ENCODE results near the gene TMEM127. TPM values are rescaled to one million over a fixed set of nuclear protein-coding genes. Genes with fewer than 3 reads are reported as not detected.

Gene TMEM127
- total RNA-seq, 4 donors from 2014 or later: 18.5 to 131 (median 82.0) TPM

DNA sequence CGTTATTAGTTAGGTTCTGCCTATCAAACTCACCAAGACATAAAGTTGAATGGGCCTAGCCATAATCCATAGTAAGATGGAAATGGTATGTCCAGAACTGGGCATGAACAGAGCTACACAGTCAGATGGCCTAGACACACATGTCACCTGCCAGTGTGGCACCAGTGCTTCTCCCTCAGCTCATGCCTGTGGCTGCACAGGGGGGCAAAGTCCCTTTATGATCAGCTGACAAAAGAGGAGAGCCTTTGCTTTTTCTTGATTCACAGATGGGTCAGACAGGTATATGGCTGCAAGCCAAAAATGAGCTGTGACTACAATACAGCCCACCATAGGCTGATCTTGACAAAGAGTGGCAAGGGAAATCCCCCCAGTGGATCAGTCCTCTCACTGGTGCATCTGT lies 28.9 kb downstream of the TMEM127 start:
- no peaks in the 10 kb centered on the region for H3K9me3 ChIP-seq
- peaks cover 0 to under 1% (median 0%) of the 10 kb centered on the region in 4 donors for H3K4me1 ChIP-seq
- no peak overlapping the region for H3K27ac ChIP-seq
- no peaks in the 10 kb centered on the region for H3K27me3 ChIP-seq
- 100% methylated on average over 1 of the region's 1 CpG; no CpG with 5 or more reads in 1 of the 2 donors for WGBS, 2 donors (ENCODE audit: low coverage in 1 of 2)
- H3K36me3 ChIP-seq: no peaks in the 10 kb centered on the region
- TF ChIP-seq, protein P1, sequence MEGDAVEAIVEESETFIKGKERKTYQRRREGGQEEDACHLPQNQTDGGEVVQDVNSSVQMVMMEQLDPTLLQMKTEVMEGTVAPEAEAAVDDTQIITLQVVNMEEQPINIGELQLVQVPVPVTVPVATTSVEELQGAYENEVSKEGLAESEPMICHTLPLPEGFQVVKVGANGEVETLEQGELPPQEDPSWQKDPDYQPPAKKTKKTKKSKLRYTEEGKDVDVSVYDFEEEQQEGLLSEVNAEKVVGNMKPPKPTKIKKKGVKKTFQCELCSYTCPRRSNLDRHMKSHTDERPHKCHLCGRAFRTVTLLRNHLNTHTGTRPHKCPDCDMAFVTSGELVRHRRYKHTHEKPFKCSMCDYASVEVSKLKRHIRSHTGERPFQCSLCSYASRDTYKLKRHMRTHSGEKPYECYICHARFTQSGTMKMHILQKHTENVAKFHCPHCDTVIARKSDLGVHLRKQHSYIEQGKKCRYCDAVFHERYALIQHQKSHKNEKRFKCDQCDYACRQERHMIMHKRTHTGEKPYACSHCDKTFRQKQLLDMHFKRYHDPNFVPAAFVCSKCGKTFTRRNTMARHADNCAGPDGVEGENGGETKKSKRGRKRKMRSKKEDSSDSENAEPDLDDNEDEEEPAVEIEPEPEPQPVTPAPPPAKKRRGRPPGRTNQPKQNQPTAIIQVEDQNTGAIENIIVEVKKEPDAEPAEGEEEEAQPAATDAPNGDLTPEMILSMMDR (IDR thresholded peaks at IDR 0.05): no peak
- TF ChIP-seq POLR2AphosphoS5 (IDR thresholded peaks at IDR 0.05): no peak
- TF ChIP-seq EP300 (IDR thresholded peaks at IDR 0.05; ENCODE audit: low read depth): no peak
- no peak for TF ChIP-seq POLR2A (IDR thresholded peaks at IDR 0.05)
- in situ Hi-C loops (cut with MboI; ENCODE audit: low pct_ligation_motif_present in 1 of 4, low pct_unique_long_range_greater_than_20kb in 1 of 4, low sequenced_read_pairs in 3 of 4) (no loop called here), intact Hi-C loops (cut with DNase I; ENCODE audit: low total_unique reads) (no loop called here)
- DNase-seq: no peak
- no peak overlapping the region for H3K4me3 ChIP-seq

DNA sequence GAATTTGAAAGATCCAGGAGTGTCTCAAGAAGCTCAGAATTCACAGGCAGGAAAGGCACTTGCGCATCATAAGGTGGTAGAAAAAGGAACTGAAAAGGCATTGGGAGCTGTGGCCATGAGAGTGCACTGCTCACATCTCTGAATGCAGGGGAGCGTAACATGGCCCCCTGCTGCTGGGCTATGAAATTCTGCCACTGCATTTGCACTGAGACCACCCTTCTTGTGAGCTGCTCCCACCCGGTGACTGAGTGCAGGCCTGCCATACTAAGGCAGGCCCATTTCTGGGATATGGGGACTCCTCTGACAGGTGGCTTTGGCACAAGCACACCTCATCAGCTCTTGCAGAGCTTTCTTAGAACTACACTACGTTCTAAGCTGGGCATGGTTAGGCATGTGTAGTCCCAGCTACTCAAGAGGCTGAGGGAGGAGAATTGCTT lies 31.9 kb downstream of the TMEM127 start:
- Histone ChIP-seq H3K4me3 (no peak overlapping the region), H3K36me3 (no peaks in the 10 kb centered on the region), H3K9me3 (no peaks in the 10 kb centered on the region), H3K27me3 (no peaks in the 10 kb centered on the region), H3K4me1 (no peaks in the 10 kb centered on the region), H3K27ac (no peak overlapping the region)
- in situ Hi-C loops (cut with MboI; ENCODE audit: low pct_ligation_motif_present in 1 of 4, low pct_unique_long_range_greater_than_20kb in 1 of 4, low sequenced_read_pairs in 3 of 4) (no loop called here), intact Hi-C loops (cut with DNase I; ENCODE audit: low total_unique reads) (no loop called here)
- TF ChIP-seq POLR2A (IDR thresholded peaks at IDR 0.05) (no peak), POLR2AphosphoS5 (IDR thresholded peaks at IDR 0.05) (no peak), EP300 (IDR thresholded peaks at IDR 0.05; ENCODE audit: low read depth) (no peak)
- TF ChIP-seq, protein P1 (IDR thresholded peaks at IDR 0.05): no peak
- DNase-seq: no peak
- 75 to 100% methylated on average over 1 to 4 of the region's 4 CpGs for WGBS, 2 donors (ENCODE audit: low coverage in 1 of 2)

DNA sequence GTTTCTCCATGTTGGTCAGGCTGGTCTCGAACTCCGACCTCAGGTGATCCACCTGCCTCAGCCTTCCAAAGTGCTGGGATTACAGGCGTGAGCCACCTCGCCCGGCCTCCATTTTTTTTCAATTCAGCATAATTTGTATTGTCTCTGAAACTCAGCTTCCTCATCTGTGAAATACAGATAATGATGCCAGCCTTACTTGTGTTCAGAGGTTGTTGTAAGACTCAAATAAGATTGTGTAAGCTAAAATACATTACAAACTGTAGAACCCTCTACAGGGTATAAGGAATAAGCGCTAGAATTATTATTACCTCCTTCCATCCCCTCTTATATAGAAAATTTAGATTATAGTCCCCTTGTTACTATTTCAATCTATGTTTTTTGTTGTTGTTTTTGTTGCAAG lies 32.4 kb downstream of the TMEM127 start:
- H3K9me3 ChIP-seq: no peaks in the 10 kb centered on the region
- intact Hi-C loops (cut with DNase I; ENCODE audit: low total_unique reads): no loop called here
- H3K36me3 ChIP-seq: no peaks in the 10 kb centered on the region
- H3K27ac ChIP-seq: no peak overlapping the region
- DNase-seq: no peak
- H3K4me3 ChIP-seq: no peak overlapping the region
- TF ChIP-seq POLR2AphosphoS5 (IDR thresholded peaks at IDR 0.05) (no peak), POLR2A (IDR thresholded peaks at IDR 0.05) (no peak), EP300 (IDR thresholded peaks at IDR 0.05; ENCODE audit: low read depth) (no peak)
- TF ChIP-seq, protein P1 (IDR thresholded peaks at IDR 0.05): no peak
- H3K27me3 ChIP-seq: no peaks in the 10 kb centered on the region
- H3K4me1 ChIP-seq: no peaks in the 10 kb centered on the region
- in situ Hi-C loops (cut with MboI; ENCODE audit: low pct_ligation_motif_present in 1 of 4, low pct_unique_long_range_greater_than_20kb in 1 of 4, low sequenced_read_pairs in 3 of 4): no loop called here
- 92 to 93% methylated on average over 1 to 6 of the region's 6 CpGs for WGBS, 2 donors (ENCODE audit: low coverage in 1 of 2)

DNA sequence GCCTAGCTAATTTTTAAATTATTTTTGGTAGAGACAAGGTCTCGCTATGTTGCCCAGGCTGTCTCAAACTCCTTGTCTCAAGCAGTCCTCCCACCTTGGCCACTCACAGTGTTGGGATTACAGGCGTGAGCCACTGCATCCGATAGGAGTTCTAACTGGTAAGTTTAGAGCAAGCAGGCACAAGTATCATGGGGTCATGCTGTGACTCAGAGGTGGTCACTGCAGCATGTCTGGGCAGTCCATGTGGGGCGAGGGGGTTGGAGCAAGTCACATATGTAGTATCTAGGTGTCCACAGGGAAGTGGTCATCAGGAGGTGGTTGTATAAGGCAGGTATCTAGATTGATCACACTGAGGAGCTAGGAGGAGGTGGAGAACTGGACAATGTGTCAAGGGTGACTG lies 34.5 kb downstream of the TMEM127 start:
- Histone ChIP-seq H3K36me3 (no peaks in the 10 kb centered on the region), H3K4me1 (no peaks in the 10 kb centered on the region), H3K27me3 (no peaks in the 10 kb centered on the region), H3K4me3 (no peak overlapping the region), H3K9me3 (no peaks in the 10 kb centered on the region), H3K27ac (no peak overlapping the region)
- TF ChIP-seq EP300 (IDR thresholded peaks at IDR 0.05; ENCODE audit: low read depth) (no peak), POLR2A (IDR thresholded peaks at IDR 0.05) (no peak), POLR2AphosphoS5 (IDR thresholded peaks at IDR 0.05) (no peak)
- TF ChIP-seq, protein P1 (IDR thresholded peaks at IDR 0.05): no peak
- in situ Hi-C loops (cut with MboI; ENCODE audit: low pct_ligation_motif_present in 1 of 4, low pct_unique_long_range_greater_than_20kb in 1 of 4, low sequenced_read_pairs in 3 of 4) (no loop called here), intact Hi-C loops (cut with DNase I; ENCODE audit: low total_unique reads) (no loop called here)
- DNase-seq: no peak
- WGBS, 2 donors (ENCODE audit: low coverage in 1 of 2): 60 to 97% methylated on average over 1 to 4 of the region's 4 CpGs
